ENCODE measurements around the gene HEXD.

Gene HEXD

DNA sequence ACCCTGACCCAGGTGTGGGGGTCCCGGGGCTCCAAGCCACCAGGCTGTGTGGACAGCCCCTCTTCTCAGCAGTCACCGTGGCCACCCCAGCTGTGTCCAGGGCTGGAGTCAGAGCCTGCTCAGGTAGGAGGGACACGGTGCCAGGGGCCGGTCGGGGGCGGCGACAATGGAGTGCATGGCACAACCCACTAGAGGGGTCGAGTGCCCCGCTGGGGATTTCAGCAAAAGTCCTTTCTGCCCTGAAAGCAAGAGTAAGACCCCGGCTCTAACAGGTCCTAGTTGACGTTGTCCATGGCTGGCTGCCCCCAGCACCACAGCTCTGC, 35.3 kb upstream of the HEXD start:
- no peak for DNase-seq

DNA sequence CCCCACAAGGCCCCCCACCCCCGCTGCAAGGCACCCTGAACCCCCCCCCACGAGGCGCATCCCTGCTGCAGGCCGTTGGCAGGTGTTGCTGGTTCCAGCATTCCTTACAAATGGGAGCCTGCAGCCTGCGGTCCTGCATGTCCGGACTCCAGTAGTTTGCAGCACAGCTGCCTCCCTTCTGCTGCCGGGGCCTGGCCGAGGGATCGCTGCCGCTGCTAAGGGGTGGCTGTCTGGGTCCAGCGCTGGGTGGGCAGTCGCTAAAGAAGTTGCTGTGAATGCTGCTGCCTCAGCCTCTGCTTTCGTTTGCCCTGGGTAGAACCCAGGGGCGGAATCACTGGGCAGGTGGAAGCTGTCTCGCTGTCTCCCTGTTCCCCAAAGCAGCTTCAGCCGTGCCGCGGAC, 34.7 kb upstream of the HEXD start:
- peak; percentile 25 for DNase-seq

DNA sequence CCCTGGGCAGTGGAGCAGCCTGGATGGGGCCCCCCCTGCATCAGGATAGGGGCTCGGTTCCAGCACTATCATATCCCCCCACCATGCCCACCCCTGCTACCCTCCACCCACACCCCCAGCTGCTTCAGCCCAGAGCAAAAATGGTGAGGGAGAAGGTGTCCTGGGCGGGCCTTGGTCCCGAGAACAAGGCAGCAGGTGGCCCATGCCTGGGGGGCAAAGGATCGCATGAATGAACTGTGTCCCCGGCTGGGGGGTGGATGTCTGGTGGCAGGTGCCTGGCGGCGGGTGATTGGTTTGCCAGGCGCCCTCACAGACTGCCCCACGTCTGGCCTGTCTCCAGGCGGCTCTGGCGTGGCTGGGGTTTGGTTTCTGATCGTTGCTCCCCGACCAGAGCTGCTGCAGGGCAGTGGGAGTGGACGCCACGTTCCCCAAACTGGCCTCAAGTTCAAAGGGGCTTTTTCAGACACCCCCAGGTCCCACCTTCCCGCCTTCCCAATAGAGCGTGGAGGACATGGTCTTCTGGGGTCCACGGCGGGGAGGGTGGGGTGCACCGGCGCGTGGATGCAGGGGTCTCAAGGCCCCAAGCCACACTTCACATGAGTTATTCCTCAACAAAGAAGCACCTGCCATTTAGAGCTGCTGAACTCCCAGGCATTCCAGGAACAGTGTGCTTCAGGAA, 34.0 kb upstream of the HEXD start:
- DNase-seq = no peak

DNA sequence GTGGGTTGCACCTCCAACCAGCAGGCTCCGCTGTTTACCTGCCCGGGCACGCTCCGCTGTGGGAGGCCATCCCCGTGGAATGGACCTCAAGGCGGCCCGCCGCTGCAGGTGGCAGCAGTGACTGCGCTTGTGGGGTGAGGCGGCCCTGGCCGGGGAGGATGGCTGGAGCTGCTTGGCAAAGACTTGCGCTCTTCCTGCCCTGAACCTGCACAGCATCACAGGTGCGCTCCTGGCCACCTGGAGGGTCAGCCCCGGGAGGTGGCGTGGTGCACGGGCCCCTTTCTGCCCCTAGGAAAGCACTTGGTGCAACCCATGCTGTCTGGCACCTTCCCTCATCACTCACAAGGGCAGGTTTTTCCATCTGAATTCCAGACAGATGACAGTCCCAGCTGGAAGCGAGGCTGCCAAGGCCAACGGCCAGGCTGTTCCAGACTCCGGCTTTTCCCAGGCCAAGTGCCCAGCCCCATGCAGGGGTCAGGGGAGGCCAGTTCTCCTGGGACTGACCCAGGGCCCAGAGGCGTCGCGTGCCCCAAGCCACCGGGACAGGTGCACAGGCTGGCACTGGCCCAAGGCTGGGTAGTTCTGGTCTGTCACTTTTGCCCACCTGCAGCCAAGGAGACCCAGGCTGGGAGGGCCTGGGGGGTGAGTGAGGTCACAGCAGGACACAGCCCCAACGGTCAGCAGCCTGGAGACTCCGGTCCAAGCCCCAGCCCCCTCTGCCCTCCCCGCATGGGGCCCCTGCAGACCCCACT, 33.2 kb upstream of the HEXD start:
- DNase-seq = peak; percentile 86

DNA sequence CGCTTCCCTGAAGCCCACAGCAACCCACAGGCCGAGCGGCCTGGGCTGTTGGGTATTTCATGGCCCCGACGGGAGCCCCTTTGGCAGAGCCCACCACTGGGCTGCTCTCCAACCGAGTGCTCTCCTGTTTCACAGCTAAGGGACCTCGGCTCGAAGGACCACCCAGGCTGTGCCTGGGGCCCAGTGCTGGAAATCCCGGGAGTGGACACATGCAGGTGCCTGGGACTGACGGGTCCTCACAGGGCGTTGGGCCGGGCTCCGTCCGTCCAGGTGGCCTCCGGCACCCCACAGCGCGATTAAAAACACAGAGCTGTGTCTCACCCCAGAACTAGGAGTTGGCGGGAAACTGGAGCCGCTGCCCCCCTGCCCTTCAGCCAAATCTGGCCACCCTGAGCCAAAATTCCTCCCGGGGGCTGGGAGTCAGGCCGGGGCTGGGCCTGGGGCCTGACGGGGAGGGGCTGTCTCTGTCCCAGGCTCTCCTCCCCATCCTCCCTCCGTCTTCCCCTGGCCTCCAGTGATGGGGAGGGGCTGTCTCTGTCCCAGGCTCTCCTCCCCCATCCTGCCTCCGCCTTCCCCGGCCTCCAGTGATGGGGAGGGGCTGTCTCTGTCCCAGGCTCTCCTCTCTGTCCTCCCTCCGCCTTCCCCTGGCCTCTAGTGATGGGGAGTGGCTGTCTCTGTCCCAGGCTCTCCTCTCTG, 32.4 kb upstream of the HEXD start:
- no peak for DNase-seq

DNA sequence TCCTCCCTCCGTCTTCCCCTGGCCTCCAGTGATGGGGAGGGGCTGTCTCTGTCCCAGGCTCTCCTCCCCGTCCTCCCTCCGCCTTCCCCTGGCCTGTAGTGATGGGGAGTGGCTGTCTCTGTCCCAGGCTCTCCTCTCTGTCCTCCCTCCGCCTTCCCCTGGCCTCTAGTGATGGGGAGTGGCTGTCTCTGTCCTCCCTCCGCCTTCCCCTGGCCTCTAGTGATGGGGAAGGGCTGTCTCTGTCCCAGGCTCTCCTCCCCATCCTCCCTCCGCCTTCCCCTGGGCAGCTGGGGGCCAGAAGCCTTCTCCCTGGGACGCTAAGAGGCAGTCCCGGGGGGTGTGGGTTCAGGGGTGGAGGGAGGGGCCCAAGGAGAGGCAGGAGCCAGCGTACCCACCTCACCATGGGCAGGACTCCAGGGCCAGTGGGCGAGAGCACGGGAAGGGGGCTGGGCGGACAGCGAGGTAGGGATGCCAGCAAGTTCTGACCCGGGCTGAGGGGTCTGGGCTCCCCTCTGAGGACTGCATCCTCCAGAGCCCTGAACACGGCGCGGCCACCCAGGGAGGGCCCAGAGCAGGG, 31.8 kb upstream of the HEXD start:
- no peak for DNase-seq

GRCh38 chr17:82386881-82387704, 31.1 kb upstream of the HEXD start:
- DNase-seq = no peak

DNA sequence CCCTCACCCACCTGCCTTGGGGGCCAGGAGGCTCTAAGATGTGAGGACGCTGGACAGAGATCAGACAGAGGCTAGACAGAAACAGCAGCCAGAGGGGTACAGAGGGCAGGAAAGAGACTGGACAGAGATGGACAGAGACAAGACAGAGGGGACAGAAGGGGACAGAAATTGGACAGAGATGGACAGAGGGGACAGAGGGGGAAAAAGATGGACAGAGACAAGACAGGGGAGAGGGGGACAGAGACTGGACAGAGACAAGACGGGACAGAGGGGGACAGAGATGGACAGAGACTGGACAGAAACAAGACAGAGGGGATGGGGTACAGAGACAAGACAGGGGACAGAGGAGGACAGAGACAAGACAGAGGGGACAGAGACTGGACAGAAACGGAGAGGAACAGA, 30.4 kb upstream of the HEXD start:
- no peak for DNase-seq

DNA sequence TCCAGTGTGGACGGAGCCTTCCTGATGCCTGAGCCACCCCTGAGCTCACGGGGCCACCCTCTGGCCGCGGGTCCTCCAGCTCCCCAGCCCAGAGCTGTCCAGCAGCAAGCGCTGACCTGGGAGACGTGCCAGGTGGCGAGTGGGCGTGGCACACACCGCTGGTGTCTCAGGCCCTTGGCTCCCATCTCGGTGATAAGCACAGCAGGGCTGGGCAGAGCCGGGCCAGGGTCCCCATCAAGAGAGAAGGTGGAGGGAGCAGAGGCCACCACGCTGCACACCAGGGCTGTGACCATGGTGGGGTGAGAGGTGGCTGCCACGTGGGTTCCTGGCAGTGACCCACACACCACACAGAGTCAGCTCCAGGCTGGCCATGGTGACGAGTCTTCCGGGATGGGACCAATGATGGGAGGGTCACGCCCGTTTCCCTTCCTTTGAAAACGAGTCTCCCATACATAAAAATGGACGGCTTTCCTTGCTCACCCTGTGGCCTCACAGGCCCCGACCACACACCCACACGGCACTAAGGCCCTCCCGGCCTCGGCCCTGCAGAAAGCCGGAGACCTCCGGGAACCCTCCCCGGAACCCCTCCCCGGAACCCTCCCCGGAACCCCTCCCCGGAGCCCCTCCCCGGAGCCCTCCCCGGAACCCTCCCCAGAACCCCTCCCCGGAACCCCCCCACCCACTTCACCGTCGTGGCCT, 29.8 kb upstream of the HEXD start:
- no peak for DNase-seq

DNA sequence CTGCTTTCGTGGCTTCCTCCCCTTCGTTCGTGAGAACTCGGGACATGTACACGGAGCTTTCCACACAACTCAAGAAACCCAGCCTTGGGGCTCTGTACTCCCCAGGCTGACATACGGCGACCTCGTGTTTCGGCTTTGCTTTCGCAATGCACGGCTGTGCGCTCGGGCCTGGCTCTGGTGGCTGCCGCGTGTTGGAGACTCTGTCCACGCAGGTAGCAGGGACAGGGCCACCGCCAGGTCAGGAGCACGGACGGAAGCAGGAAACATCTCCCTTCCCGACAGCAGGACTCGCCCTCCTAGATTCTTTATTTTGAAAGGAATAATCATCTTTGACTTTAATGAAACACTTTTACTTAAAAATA, 29.2 kb upstream of the HEXD start:
- DNase-seq = no peak

- no peak for DNase-seq
These were observed 28.8 kb upstream of the HEXD start for GRCh38 chr17:82389379-82389778.

DNA sequence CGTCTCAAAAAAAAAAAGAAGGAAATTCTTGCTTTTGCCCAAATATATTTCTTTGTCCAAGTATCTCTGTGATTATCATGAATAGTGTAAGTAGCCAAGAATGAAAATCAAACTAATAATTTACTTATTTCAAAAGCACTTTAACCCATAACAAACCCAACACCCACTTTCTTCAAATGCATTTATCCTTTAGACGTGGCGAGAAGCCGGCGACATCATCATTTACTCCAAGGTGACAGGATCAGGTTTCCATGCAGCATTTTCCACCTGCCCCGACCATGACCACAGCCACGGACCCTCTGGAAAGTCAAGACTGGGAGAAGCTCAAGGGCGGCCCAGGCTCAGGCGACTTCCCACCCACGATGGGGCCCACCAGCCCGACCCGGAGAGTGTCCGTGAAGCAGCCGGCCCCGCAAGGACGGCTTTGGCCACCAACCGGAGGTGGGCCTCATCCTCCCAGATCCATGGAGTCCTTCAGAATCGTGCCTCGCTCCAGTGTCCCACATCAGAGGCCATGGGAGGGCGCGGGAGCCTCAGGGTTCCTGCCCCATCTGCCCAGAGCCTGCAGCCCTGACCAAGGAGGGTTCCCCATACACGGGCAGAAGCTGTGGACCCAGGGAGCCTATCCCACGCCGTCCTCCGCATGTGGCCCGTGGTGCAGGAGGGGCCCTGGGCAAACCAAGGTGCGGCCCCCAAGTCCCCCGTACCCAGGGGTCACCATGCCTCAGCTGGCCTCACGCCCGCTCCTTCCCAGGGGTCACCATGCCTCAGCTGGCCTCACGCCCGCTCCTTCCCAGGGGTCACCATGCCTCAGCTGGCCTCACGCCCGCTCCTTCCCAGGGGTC, 27.9 kb upstream of the HEXD start:
- DNase-seq = no peak

GRCh38 chr17:82390860-82391435, 27.2 kb upstream of the HEXD start:
- no peak for DNase-seq

DNA sequence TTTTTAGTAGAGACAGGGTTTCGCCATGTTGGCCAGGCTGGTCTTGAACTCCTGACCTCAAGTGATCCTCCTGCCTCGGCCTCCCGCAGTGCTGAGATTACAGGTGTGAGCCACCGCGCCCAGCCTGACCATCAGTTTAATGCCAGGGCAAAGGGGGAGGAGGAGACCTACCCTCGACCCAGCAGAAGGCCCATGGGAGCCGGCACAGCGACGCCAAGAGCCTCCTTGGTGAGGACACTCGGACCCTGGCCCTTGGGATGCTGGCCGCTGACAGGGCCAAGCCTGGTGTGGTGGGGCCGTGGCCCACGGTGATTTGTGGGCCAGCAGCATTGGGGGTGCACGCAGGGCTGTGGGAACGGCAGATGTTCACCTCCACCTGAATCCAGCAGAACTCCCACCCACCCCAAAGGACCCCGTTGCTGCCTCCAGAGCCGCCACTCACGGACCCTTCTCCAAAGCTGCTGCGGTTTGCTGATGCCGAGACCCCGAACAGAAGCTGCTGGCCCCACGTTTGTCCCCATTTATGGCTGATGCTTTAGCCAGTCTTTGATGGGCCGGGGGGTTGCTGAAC, 26.6 kb upstream of the HEXD start:
- no peak for DNase-seq

GRCh38 chr17:82392209-82392920, 25.8 kb upstream of the HEXD start:
- DNase-seq = no peak

- no peak for DNase-seq
These were observed 25.2 kb upstream of the HEXD start for GRCh38 chr17:82392941-82393340.

- no peak for DNase-seq
These were observed 23.9 kb upstream of the HEXD start for GRCh38 chr17:82394278-82394677.

- no peak for DNase-seq
These were observed 21.3 kb upstream of the HEXD start for GRCh38 chr17:82396601-82397435.

Measured in NCI-H774 (cell line).